Measurements from ENCODE around the gene FYB1.

GRCh38 chr5:39116344-39117170 is 102.8 kb downstream of the FYB1 start:
- TF ChIP-seq CTCF (conservative IDR thresholded peaks at IDR 0.05; ENCODE audit: low read length) (no peak), EZH2phosphoT487 (IDR thresholded peaks at IDR 0.05; ENCODE audit: borderline replicate concordance) (no peak)

Measured in Loucy (cell line).